Lower leg skin (tissue), 3 donors: ENCODE results near the gene CEP104.

Source experiments
- CTCF ChIP-seq, 3 donors: fragments of 450-650 bp; IDR thresholded peaks; one replicate each; pipeline ENCODE4 v1.5.1; 2016; ENCODE audit warnings: antibody characterized with exemption in 3 of 3, mild to moderate bottlenecking in 3 of 3, moderate library complexity in 2 of 3
- POLR2A ChIP-seq, 2 donors: fragments of 450-650 bp; IDR thresholded peaks; one replicate each; pipeline ENCODE4 v1.6.1; 2016 to 2017; ENCODE audit warnings: antibody characterized with exemption in 2 of 2, mild to moderate bottlenecking in 1 of 2, moderate library complexity in 1 of 2

DNA sequence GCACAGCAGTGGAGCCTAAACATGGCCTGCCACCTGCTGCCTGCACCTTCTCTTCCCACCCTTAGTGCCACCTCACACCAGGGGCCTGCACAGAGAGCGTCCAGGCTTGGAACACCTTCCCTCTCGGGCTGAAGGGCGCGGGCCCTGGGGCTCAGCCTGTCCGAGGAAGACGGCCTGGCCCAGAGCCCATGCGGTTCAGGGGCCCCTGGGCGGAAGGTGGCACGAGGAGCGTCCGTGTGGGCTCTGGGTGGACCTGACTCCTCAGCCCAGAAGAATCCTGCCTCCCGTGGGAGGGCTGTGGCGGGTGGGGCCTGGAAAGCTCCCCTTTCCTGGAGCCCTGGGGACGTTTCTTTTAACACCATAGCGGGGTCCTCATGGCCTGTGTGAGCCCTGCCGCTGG, 19.7 kb upstream of the CEP104 start:
- TF ChIP-seq CTCF (IDR thresholded peaks at IDR 0.05) (no peak), POLR2A (IDR thresholded peaks at IDR 0.05) (no peak)
